Type B pancreatic cell (in vitro differentiated cells): Measurements from ENCODE around the gene WWC1. TPM values are rescaled to one million over a fixed set of nuclear protein-coding genes. Genes with fewer than 3 reads are reported as not detected.
A peak's percentile ranks its signal among the peaks of the same experiment; 100 is the strongest.

Experiments
- DNase-seq: peaks from one replicate; pipeline ENCODE4 v3.0.0; 2021; ENCODE audit warnings: mixed read lengths; ENCODE audit not compliant: unreplicated experiment; ENCODE audit errors: extremely low spot score
- H3K27ac Mint-ChIP-seq: 2 replicates; pipeline ENCODE4 v1.8.0; 2021; ENCODE audit warnings: mild to moderate bottlenecking, mixed read lengths
- H3K27me3 Mint-ChIP-seq: 2 replicates; pipeline ENCODE4 v1.8.0; 2021; ENCODE audit warnings: mixed read lengths
- H3K36me3 Mint-ChIP-seq: 2 replicates; pipeline ENCODE4 v1.8.0; 2021; ENCODE audit warnings: mixed read lengths
- H3K4me1 Mint-ChIP-seq: one replicate; pipeline ENCODE4 v1.8.0; 2021; ENCODE audit warnings: mixed read lengths; ENCODE audit not compliant: unreplicated experiment
- H3K4me3 Mint-ChIP-seq: 2 replicates; pipeline ENCODE4 v1.8.0; 2021; ENCODE audit warnings: mild to moderate bottlenecking, mixed read lengths
- H3K9me3 Mint-ChIP-seq: 2 replicates; pipeline ENCODE4 v1.8.0; 2021; ENCODE audit warnings: mixed read lengths
- CTCF ChIP-seq: fragments of 200-600 bp; sonication (generic); conservative IDR thresholded peaks from 2 replicates; pipeline ENCODE4 v1.5.0; 2021; ENCODE audit warnings: antibody characterized with exemption, mild to moderate bottlenecking
- total RNA-seq: library from RNA; stranded (reverse); gene quantifications from 2 replicates; pipeline ENCODE4 v1.2.1, GENCODE V29; 2021; ENCODE audit warnings: low replicate concordance

WWC1 gene
- total RNA-seq, 1 donor from 2014 or later: 80.1 TPM

DNA sequence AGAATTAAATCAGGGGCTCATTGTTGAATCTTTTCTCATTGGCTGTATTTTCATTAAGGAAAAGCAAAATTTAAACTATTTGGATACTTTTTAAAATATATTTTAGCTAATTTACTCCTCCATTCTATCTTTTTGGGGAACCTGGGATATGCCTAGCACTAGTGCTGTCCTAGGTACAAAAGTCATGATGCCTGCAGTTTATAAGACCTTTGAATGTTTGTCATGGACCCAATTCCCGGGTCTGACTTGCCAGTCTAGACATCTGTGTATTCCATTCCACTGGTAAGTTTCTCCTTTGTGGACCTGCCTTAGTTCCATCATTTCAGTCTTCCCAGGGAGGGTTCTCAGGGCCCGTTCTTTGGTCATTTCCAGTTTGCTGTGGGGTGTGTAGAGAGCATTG is 63.0 kb downstream of the WWC1 start:
- H3K9me3 Mint-ChIP-seq: no peaks in the 10 kb centered on the region
- H3K4me3 Mint-ChIP-seq: no peak overlapping the region
- H3K27me3 Mint-ChIP-seq: no peaks in the 10 kb centered on the region

DNA sequence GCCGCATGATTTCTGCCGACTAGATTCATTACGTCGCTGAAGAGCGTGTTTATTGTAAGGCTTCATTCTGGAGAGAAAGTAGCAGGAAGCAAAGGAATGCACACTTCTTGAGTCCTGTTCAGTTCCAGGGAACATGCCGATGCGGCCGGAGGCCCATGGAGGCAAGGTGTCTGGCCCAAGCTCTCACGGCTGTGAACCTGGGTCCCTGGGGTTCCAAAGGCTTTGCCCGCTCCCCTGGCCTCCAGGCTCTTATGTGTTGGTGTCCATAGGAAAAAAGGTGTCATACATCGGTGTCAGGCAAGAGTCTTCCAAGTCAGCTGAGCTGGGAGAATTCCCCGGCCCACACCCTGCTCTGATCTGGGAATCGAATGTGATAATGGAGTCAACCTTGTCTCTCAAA is 64.7 kb downstream of the WWC1 start:
- TF ChIP-seq CTCF: no peak
- H3K9me3 Mint-ChIP-seq: no peaks in the 10 kb centered on the region
- no peaks in the 10 kb centered on the region for H3K27me3 Mint-ChIP-seq
- peak overlapping the region; percentile 48 for H3K4me3 Mint-ChIP-seq
- peak overlapping the region; percentile 79 for H3K27ac Mint-ChIP-seq
- H3K36me3 Mint-ChIP-seq: no peaks in the 10 kb centered on the region
- no peak for DNase-seq
- H3K4me1 Mint-ChIP-seq: peaks cover 22% of the 10 kb centered on the region

More for the DNA sequence above, 63.0 kb downstream of the WWC1 start:
- H3K36me3 Mint-ChIP-seq: peaks cover 5% of the 10 kb centered on the region
- DNase-seq: no peak
- peak overlapping the region; percentile 79 for H3K27ac Mint-ChIP-seq
- TF ChIP-seq CTCF: no peak
- H3K4me1 Mint-ChIP-seq: peaks cover 27% of the 10 kb centered on the region

- no peak for DNase-seq
- Mint-ChIP-seq H3K4me3 (no peak overlapping the region), H3K27me3 (no peaks in the 10 kb centered on the region), H3K27ac (peak overlapping the region; percentile 79), H3K36me3 (no peaks in the 10 kb centered on the region), H3K4me1 (peaks cover 22% of the 10 kb centered on the region), H3K9me3 (no peaks in the 10 kb centered on the region)
- TF ChIP-seq CTCF: no peak
Measured at GRCh38 chr5:168356592-168356991, 65.1 kb downstream of the WWC1 start.

DNA sequence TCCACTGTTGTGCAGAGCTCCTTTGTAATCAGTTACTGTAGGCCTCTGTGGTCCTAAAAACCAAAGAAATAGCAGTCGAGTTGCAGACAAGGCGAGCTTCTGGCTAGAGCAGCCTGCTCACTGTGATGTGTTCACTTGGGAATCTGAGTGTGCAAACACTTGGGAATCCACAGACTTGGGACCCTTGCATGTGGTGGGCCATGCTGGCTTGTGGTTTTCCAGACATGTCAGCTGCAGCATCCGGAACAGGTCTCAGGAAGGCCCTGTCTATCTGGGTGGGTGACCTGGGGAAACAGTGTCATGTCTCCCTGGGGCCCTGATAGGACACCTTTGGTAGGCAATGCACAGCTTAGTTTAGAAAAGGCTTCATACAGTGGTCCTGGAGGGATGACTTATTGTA is 66.4 kb downstream of the WWC1 start:
- TF ChIP-seq CTCF: no peak
- peak overlapping the region; percentile 43 for H3K27ac Mint-ChIP-seq

DNA sequence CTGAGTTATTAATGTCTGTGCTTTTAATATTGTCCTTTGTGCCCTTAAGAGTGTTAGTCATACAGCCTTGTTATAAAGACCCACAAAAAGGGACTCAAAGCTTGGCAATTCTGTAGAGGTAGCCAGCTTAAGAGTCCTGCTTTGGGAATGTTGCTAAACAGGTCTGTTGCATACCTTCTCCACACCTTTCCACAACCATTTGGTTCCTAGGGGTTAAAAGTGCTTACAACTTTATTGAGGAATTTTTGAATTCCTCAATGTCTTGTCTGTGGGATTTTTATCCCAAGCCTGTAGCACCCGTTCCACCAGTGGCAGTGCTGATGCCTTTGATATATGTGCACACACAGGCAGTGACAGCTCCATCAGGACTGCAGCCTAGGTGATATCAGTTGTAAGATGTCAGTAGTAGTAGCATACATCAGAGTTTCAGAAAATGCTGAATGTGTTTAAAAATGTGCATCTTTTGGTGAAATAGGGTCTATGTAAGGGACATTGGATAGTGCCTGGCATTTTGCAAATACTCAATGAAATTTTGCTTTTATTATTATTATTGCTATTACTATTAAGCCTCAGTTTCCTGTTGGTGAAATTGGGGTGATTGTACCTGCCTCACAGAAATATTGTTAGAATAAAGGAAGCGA is 68.5 kb downstream of the WWC1 start:
- no peak for TF ChIP-seq CTCF
- H3K36me3 Mint-ChIP-seq: no peaks in the 10 kb centered on the region
- peak overlapping the region; percentile 61 for H3K4me3 Mint-ChIP-seq
- H3K4me1 Mint-ChIP-seq: peaks cover 28% of the 10 kb centered on the region
- no peaks in the 10 kb centered on the region for H3K27me3 Mint-ChIP-seq
- H3K27ac Mint-ChIP-seq: peak overlapping the region; percentile 90
- DNase-seq: no peak
- H3K9me3 Mint-ChIP-seq: peaks cover 4% of the 10 kb centered on the region

More for the DNA sequence above, 66.4 kb downstream of the WWC1 start:
- H3K9me3 Mint-ChIP-seq: peaks cover 4% of the 10 kb centered on the region
- H3K36me3 Mint-ChIP-seq: no peaks in the 10 kb centered on the region
- DNase-seq: no peak
- no peaks in the 10 kb centered on the region for H3K27me3 Mint-ChIP-seq
- H3K4me3 Mint-ChIP-seq: no peak overlapping the region
- H3K4me1 Mint-ChIP-seq: peaks cover 26% of the 10 kb centered on the region
